Loucy (cell line): ENCODE results near the gene SCAMP1.

Experiments
- H2AFZ ChIP-seq: fragments of 200-600 bp; sonication (generic); 2 replicates; pipeline ENCODE4 v1.6.0; 2016; ENCODE audit warnings: antibody characterized with exemption, mild to moderate bottlenecking, low read length, moderate library complexity
- H3F3A ChIP-seq: fragments of 200-600 bp; 2 replicates; pipeline ENCODE4 v1.6.0; 2016; ENCODE audit warnings: antibody characterized with exemption, low read depth, mild to moderate bottlenecking
- H3K27me3 ChIP-seq: fragments of 200-600 bp; sonication (generic); 2 replicates; pipeline ENCODE4 v1.6.1; 2014; ENCODE audit warnings: low read length, mild to moderate bottlenecking; ENCODE audit not compliant: insufficient read depth, poor library complexity, severe bottlenecking
- H3K36me3 ChIP-seq: fragments of 200-600 bp; sonication (generic); 2 replicates; pipeline ENCODE4 v1.6.1; 2016; ENCODE audit warnings: low read length; ENCODE audit not compliant: insufficient read depth
- H3K4me1 ChIP-seq: fragments of 200-600 bp; sonication (generic); 2 replicates; pipeline ENCODE4 v1.5.1; 2014; ENCODE audit warnings: low read length, mild to moderate bottlenecking; ENCODE audit not compliant: insufficient read depth, poor library complexity, severe bottlenecking
- H3K4me2 ChIP-seq: fragments of 200-600 bp; sonication (generic); 2 replicates; pipeline ENCODE4 v1.6.0; 2014; ENCODE audit warnings: antibody characterized with exemption, low read length, low read depth, mild to moderate bottlenecking; ENCODE audit not compliant: poor library complexity, severe bottlenecking
- H3K4me3 ChIP-seq: fragments of 200-600 bp; sonication (generic); 2 replicates; pipeline ENCODE4 v1.5.1; 2014; ENCODE audit warnings: low read length, mild to moderate bottlenecking, mixed read lengths; ENCODE audit not compliant: poor library complexity, severe bottlenecking
- H3K79me2 ChIP-seq: fragments of 200-600 bp; sonication (generic); 2 replicates; pipeline ENCODE4 v1.6.1; 2014; ENCODE audit warnings: low read length; ENCODE audit not compliant: insufficient read depth
- H3K9ac ChIP-seq: fragments of 200-600 bp; sonication (generic); 2 replicates; pipeline ENCODE4 v1.6.0; 2014; ENCODE audit warnings: mild to moderate bottlenecking, low read depth, low read length, moderate library complexity; ENCODE audit not compliant: poor library complexity, severe bottlenecking
- H3K9me2 ChIP-seq: fragments of 200-600 bp; sonication (generic); replicated peaks from 2 replicates; pipeline ENCODE4 v1.6.1; 2016; ENCODE audit warnings: low read depth, low read length, mixed read lengths
- H3K9me3 ChIP-seq: fragments of 200-600 bp; sonication (generic); 2 replicates; pipeline ENCODE4 v1.6.1; 2014; ENCODE audit warnings: mild to moderate bottlenecking, antibody characterized with exemption, low read length, low read depth; ENCODE audit not compliant: insufficient read depth
- H4K20me1 ChIP-seq: fragments of 200-600 bp; sonication (generic); 2 replicates; pipeline ENCODE4 v1.6.0; 2014; ENCODE audit warnings: antibody characterized with exemption, low read length, mild to moderate bottlenecking; ENCODE audit not compliant: insufficient read depth, poor library complexity, severe bottlenecking
- CTCF ChIP-seq: fragments of 200-600 bp; sonication (generic); conservative IDR thresholded peaks from 2 replicates; pipeline ENCODE4 v1.5.1; 2014; ENCODE audit warnings: mild to moderate bottlenecking, antibody characterized with exemption, low read length
- EZH2phosphoT487 ChIP-seq: fragments of 200-600 bp; IDR thresholded peaks from 2 replicates; pipeline ENCODE4 v1.6.1; 2018; ENCODE audit warnings: antibody characterized with exemption, mild to moderate bottlenecking, moderate library complexity, borderline replicate concordance

Gene SCAMP1

GRCh38 chr5:78483809-78484521 is 123.5 kb downstream of the SCAMP1 start:
- H3F3A ChIP-seq = peaks cover 17% of the 10 kb centered on the region
- no peak overlapping the region for H2AFZ ChIP-seq
- H3K79me2 ChIP-seq = no peaks in the 10 kb centered on the region
- TF ChIP-seq CTCF = no peak
- TF ChIP-seq EZH2phosphoT487 = no peak
- peaks cover 23% of the 10 kb centered on the region; the same call in 1 of the 2 replicates for H3K36me3 ChIP-seq
- peaks cover 54% of the 10 kb centered on the region for H3K4me1 ChIP-seq
- no peaks in the 10 kb centered on the region for H3K9me3 ChIP-seq
- no peaks in the 10 kb centered on the region for H4K20me1 ChIP-seq
- peak overlapping the region; percentile 65 for H3K9ac ChIP-seq
- peak overlapping the region; percentile 77 for H3K4me2 ChIP-seq
- peak overlapping the region; percentile 53 for H3K4me3 ChIP-seq
- no peaks in the 10 kb centered on the region for H3K9me2 ChIP-seq
- no peaks in the 10 kb centered on the region for H3K27me3 ChIP-seq

GRCh38 chr5:78486218-78486617 is 125.8 kb downstream of the SCAMP1 start:
- Histone ChIP-seq H3K4me3 (no peak overlapping the region), H3K4me2 (no peak overlapping the region), H3F3A (peaks cover 17% of the 10 kb centered on the region), H3K79me2 (0 out of 2 replicates have a peak, but pooled peaks cover 1% of the 10 kb centered on the region), H3K27me3 (no peaks in the 10 kb centered on the region), H3K9ac (no peak overlapping the region), H3K4me1 (peaks cover 57% of the 10 kb centered on the region), H2AFZ (no peak overlapping the region), H3K9me2 (no peaks in the 10 kb centered on the region), H4K20me1 (no peaks in the 10 kb centered on the region), H3K9me3 (no peaks in the 10 kb centered on the region), H3K36me3 (peaks cover 23% of the 10 kb centered on the region; the same call in 1 of the 2 replicates)
- TF ChIP-seq EZH2phosphoT487 = no peak
- TF ChIP-seq CTCF = no peak

GRCh38 chr5:78487846-78488245 is 127.4 kb downstream of the SCAMP1 start:
- Histone ChIP-seq H3K4me1 (peaks cover 54% of the 10 kb centered on the region), H3K4me3 (no peak overlapping the region), H3K9ac (peak overlapping the region; percentile 6), H3F3A (peaks cover 17% of the 10 kb centered on the region), H3K79me2 (peaks cover 8% of the 10 kb centered on the region; the same call in 1 of the 2 replicates), H3K9me3 (no peaks in the 10 kb centered on the region), H3K27me3 (no peaks in the 10 kb centered on the region), H4K20me1 (no peaks in the 10 kb centered on the region), H2AFZ (no peak overlapping the region), H3K9me2 (no peaks in the 10 kb centered on the region), H3K4me2 (peak overlapping the region; percentile 1), H3K36me3 (peaks cover 23% of the 10 kb centered on the region; the same call in 1 of the 2 replicates)
- no peak for TF ChIP-seq CTCF
- no peak for TF ChIP-seq EZH2phosphoT487
